ENCODE results near the gene ATP8A2. TPM values are rescaled to one million over a fixed set of nuclear protein-coding genes. Genes with fewer than 3 reads are reported as not detected.
"Not testable (repeated sequence)": the region's sequence is repeated elsewhere in the genome, so short reads cannot be mapped to it uniquely, and the experiment has no call there.

Gene ATP8A2
- total and polyA plus RNA-seq, 10 of the 15 experiments (the other 5 are each of a cell fraction or from before 2014, with no cell fraction given), result 0.01 to 0.04 (median 0.04) TPM; not detected in 7

GRCh38 chr13:25354377-25354776 is 17.4 kb upstream of the ATP8A2 start:
- Histone ChIP-seq H3K79me2 (ENCODE audit: control insufficient read depth, insufficient read depth, low read length) (no peaks in the 10 kb centered on the region), H3K27ac (ENCODE audit: control insufficient read depth, insufficient read depth) (no peak overlapping the region), H3K27me3 (replicated peaks in 1 of 2; ENCODE audit: control insufficient read depth in 2 of 2, insufficient read depth in 2 of 2, low read length in 1 of 2) (no peaks in the 10 kb centered on the region), H3K9ac (ENCODE audit: control insufficient read depth, insufficient read depth, low read length) (no peak overlapping the region), H3K4me3 (no peak overlapping the region), H3K9me3 (replicated peaks; ENCODE audit: control insufficient read depth, insufficient read depth, low read length) (no peaks in the 10 kb centered on the region), H3K4me1 (ENCODE audit: control insufficient read depth, insufficient read depth, low read length) (no peaks in the 10 kb centered on the region), H2AFZ (ENCODE audit: control insufficient read depth, low read depth, low read length) (no peak overlapping the region), H4K20me1 (ENCODE audit: control insufficient read depth, insufficient read depth) (no peaks in the 10 kb centered on the region), H3K4me2 (ENCODE audit: control insufficient read depth, insufficient read depth) (no peak overlapping the region), H3K36me3 (ENCODE audit: control insufficient read depth in 2 of 2, insufficient read depth in 2 of 2, low read length in 1 of 2) (no peaks in the 10 kb centered on the region)
- no peak for ATAC-seq
- DNase-seq (ENCODE audit: low read depth, low spot score), result no peak
- WGBS (ENCODE audit: insufficient coverage, insufficient replicate concordance, low lambda C conversion rate, missing lambda C conversion rate), result 50% methylated on average over 6 of the region's 6 CpGs
- no TSS peak for BruUV-seq (replicated peaks)
- RAD21 ChIA-PET (ENCODE audit: unreplicated experiment), result no interaction called here
- in situ Hi-C loops (cut with MboI) (no loop called here), intact Hi-C loops (cut with micrococcal nuclease; ENCODE audit: unreplicated experiment) (no loop called here)
- CTCF ChIA-PET, result interaction anchor here (1.0 kb wide), 1 partner anchor 90 kb away, joined by 3 read pairs; no protein-coding TSS in a partner anchor
- POLR2A ChIA-PET, result no interaction called here
- TF ChIP-seq ELK1 (IDR thresholded peaks at IDR 0.05; ENCODE audit: low read depth, low read length) (no peak), IKZF2 (IDR thresholded peaks at IDR 0.05) (no peak), SREBF1 (IDR thresholded peaks at IDR 0.05; ENCODE audit: low read length) (no peak), RAD51 (IDR thresholded peaks at IDR 0.05) (no peak), ZBTB33 (IDR thresholded peaks at IDR 0.05) (no peak), SUPT20H (IDR thresholded peaks at IDR 0.05; ENCODE audit: borderline replicate concordance, control insufficient read depth, low read depth, low read length) (no peak), TARDBP (IDR thresholded peaks at IDR 0.05; ENCODE audit: borderline replicate concordance) (no peak), RELA (IDR thresholded peaks at IDR 0.05; ENCODE audit: borderline replicate concordance, partially characterized antibody) (no peak), MTA2 (IDR thresholded peaks at IDR 0.05; ENCODE audit: low read depth) (no peak), DPF2 (IDR thresholded peaks at IDR 0.05) (no peak), HSF1 (IDR thresholded peaks at IDR 0.05; ENCODE audit: low read depth, low read length) (no peak), BRCA1 (IDR thresholded peaks at IDR 0.05; ENCODE audit: low read depth, low read length) (no peak), SMAD1 (IDR thresholded peaks at IDR 0.05; ENCODE audit: low read depth, partially characterized antibody) (no peak), ZNF622 (IDR thresholded peaks at IDR 0.05) (no peak), SMAD5 (IDR thresholded peaks at IDR 0.05; ENCODE audit: low read depth) (no peak), TAF1 (IDR thresholded peaks at IDR 0.05; ENCODE audit: borderline replicate concordance, low read depth, low read length) (no peak)
- FAIRE-seq, result no peak
- SMC1A ChIA-PET (ENCODE audit: uncharacterized antibody, unreplicated experiment), result no interaction called here

GRCh38 chr13:25360443-25360842 is 11.3 kb upstream of the ATP8A2 start:
- H3K27me3 ChIP-seq (replicated peaks in 1 of 2; ENCODE audit: control insufficient read depth in 2 of 2, insufficient read depth in 2 of 2, low read length in 1 of 2); DNase-seq (ENCODE audit: low read depth, low spot score); CTCF ChIA-PET; H4K20me1 ChIP-seq (ENCODE audit: control insufficient read depth, insufficient read depth); BruUV-seq (replicated peaks); H3K4me1 ChIP-seq (ENCODE audit: control insufficient read depth, insufficient read depth, low read length); H3K79me2 ChIP-seq (ENCODE audit: control insufficient read depth, insufficient read depth, low read length); RAD21 ChIA-PET (ENCODE audit: unreplicated experiment); H3K36me3 ChIP-seq (ENCODE audit: control insufficient read depth in 2 of 2, insufficient read depth in 2 of 2, low read length in 1 of 2); intact Hi-C loops (cut with micrococcal nuclease; ENCODE audit: unreplicated experiment); SMC1A ChIA-PET (ENCODE audit: uncharacterized antibody, unreplicated experiment); H3K4me2 ChIP-seq (ENCODE audit: control insufficient read depth, insufficient read depth); ATAC-seq; H3K4me3 ChIP-seq; H3K9me3 ChIP-seq (replicated peaks; ENCODE audit: control insufficient read depth, insufficient read depth, low read length); in situ Hi-C loops (cut with MboI); H2AFZ ChIP-seq (ENCODE audit: control insufficient read depth, low read depth, low read length); H3K9ac ChIP-seq (ENCODE audit: control insufficient read depth, insufficient read depth, low read length); H3K27ac ChIP-seq (ENCODE audit: control insufficient read depth, insufficient read depth); FAIRE-seq; POLR2A ChIA-PET: not testable (repeated sequence)
- 59% methylated on average over 6 of the region's 6 CpGs for WGBS (ENCODE audit: insufficient coverage, insufficient replicate concordance, low lambda C conversion rate, missing lambda C conversion rate)

Data from GM12878 (cell line).